Gastroesophageal sphincter (tissue), 3 donors: Measurements from ENCODE around the gene AEN.

Source experiments
- CTCF ChIP-seq, 4 experiments: fragments of 200-600 bp in 2 of 4; fragments of 450-650 bp in 2 of 4; sonication (generic) in 1 of 4; IDR thresholded peaks; one replicate each; pipeline ENCODE4 v1.5.1; 2017 to 2019; ENCODE audit warnings: antibody characterized with exemption in 4 of 4, mild to moderate bottlenecking in 2 of 4, moderate library complexity in 2 of 4
- POLR2AphosphoS5 ChIP-seq: sonication (generic); formaldehyde crosslinking; IDR thresholded peaks from one replicate; pipeline ENCODE4 v1.6.1; 2017; ENCODE audit warnings: antibody characterized with exemption

GRCh38 chr15:88606070-88606794 is 14.9 kb upstream of the AEN start:
- TF ChIP-seq CTCF (IDR thresholded peaks at IDR 0.05) (no peak), POLR2AphosphoS5 (no peak)
